Camera-type eye (tissue), 1 donor: ENCODE measurements around the gene XDH. TPM values are rescaled to one million over a fixed set of nuclear protein-coding genes. Genes with fewer than 3 reads are reported as not detected.

Experiments
- total RNA-seq: library from RNA; depleted of rRNA; stranded (reverse); fragments of >200 nt; gene quantifications from one replicate; pipeline ENCODE4 v1.2.3, GENCODE V29; 2014

Gene XDH
- total RNA-seq = 0.93 TPM

DNA sequence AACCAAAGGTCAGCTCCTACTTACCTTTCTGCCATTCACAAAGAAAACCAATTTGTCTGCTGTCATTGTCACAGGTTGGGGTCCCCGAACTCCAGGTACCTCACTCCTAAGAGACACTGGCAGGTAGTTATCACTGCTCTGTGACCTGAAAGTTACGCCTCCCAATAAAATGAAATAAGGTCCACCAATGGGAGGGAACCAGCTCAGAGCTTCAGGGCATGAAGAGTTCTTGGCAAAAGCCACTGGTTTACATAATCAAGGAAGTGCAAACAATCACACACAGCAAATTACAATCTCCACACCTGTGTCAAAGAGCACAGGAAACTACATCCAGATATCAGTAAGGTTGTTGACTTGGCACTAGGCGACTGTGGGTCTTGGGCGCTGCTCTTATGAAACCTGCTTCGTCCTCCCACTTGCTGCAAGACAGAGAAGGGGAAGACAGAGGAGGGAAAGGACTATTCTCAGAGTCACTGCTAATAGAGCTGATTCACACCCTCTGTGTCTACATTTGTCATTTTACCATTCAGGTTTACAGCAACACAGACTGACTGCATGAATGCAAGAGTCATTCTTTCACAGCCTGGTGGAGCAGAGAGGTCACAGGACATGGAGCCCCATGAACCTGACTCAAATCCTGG is at the start of gene XDH:
TSS of gene XDH (minus strand) at position 142 of the 641 bp plus-strand sequence. CDS start at position 66, 76 bp downstream.

Other genes starting within 250 kb of the XDH start
- 0.60 TPM for gene CAPN14, start 197.2 kb downstream of the XDH start, total RNA-seq
- gene EHD3, start 180.6 kb downstream of the XDH start, total RNA-seq = 13.4 TPM
- 6.9 TPM for gene SRD5A2, start 166.2 kb upstream of the XDH start, total RNA-seq